Stimulated activated CD4-positive, alpha-beta T cell treated with anti-CD3 and anti-CD28 coated beads, Interleukin-12 subunit alpha, Interleukin-12 subunit beta, amount 100 ng/mL, for 24 hours (primary cell): ENCODE measurements around the gene SPECC1L.

Source experiments
- DNase-seq, 2 experiments: peaks; one replicate each; pipeline ENCODE4 v3.0.0-alpha.2; 2020; ENCODE audit warnings: low read depth in 2 of 2

SPECC1L gene

GRCh38 chr22:24400034-24400725, 129.5 kb downstream of the SPECC1L start:
- no peak for DNase-seq

DNA sequence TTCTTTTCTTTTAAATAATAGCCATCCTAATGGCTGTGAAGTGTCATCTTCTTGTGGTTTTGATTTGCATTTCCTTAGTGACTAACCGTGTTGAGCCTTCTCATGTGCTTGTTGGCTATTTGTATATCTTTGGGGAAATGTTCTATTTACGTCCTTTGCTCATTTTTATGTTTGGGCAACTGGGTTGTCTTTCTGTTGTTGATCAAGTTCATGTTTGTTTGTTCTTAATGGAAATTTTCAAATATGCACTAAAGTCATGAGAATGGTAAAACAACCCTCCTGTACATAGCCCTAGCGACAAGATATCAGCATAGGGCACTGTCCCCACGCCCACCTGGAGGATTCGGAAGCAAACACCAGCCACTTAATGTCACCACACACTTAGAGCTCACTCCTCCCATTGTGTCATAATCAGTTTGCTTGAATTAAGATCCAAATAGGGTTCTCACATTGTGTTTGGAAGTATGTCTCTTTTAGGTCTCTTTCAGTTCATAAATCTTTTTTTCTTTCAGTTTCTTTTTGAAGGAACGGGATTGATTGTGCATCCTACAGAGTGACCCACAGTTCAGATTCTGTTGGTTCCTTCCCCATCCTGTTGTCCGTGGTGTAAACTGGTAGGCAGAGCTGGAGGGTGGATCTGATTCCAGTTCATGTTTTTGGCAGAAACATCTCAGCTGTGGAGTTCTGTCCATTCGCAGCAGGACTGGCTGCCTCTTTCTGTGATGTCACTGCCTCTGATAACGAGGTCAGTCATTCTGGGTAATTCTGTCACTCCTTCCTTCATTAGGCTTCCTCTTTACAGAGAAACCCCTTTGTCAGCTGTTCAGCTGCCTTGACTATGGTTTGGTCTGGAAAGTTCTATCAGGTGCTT, 130.3 kb downstream of the SPECC1L start:
- no peak for DNase-seq

DNA sequence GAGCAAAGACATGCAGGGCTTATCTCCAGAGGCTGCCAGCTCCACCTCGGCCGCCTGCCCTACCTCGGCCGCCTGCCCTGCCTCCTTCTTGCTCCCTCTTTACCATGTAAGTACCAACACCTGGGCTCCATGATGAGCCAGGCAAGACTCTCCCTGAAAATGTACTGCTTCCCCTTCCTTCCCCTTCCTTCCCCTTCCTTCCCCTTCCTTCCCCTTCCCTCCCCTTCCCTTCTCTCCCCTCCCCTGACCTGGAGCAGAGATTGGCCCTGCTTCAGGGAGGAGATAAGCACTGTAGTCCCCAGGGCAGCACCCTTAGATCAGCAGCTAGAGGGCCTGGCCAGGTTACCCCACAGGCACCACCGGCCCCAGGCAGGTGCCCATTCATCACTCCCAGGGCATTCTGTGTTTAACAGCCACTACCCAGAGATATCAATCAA, 131.3 kb downstream of the SPECC1L start:
- DNase-seq = no peak

DNA sequence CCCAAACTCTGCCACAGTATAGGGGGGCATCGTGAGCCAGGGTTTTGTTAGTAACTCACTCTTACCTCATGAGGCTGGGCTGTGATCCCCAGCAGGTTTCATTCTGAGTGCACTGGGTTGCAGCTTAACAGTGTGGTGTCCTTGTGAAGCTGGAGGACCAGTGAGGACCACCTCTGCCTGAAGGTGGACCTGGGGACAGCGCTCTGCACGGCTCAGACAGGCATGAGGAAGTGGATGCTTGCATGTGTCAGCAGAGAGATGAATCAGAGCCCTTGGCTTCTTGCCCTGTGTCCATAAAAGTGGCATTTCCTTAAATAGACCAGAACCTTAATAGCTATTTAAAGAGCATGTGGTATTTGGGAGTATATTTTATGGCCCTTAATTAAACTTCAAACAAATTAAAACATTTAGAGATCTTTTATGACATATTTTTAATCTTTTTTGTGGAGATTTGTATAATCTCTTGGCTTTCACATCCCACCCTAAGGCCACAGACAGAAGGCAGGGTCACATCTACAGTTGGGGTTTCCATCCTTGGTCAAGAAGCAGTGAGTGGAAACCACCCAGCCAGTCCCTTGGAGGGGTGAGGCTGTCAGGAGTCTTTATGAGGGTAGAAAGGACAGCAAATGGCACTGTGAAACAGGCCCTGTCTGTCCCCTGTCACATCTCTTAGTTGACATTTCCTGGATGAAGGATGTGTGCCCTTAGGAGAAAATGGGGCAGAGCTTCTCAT, 132.0 kb downstream of the SPECC1L start:
- DNase-seq = no peak

GRCh38 chr22:24403346-24403745, 132.7 kb downstream of the SPECC1L start:
- no peak for DNase-seq

DNA sequence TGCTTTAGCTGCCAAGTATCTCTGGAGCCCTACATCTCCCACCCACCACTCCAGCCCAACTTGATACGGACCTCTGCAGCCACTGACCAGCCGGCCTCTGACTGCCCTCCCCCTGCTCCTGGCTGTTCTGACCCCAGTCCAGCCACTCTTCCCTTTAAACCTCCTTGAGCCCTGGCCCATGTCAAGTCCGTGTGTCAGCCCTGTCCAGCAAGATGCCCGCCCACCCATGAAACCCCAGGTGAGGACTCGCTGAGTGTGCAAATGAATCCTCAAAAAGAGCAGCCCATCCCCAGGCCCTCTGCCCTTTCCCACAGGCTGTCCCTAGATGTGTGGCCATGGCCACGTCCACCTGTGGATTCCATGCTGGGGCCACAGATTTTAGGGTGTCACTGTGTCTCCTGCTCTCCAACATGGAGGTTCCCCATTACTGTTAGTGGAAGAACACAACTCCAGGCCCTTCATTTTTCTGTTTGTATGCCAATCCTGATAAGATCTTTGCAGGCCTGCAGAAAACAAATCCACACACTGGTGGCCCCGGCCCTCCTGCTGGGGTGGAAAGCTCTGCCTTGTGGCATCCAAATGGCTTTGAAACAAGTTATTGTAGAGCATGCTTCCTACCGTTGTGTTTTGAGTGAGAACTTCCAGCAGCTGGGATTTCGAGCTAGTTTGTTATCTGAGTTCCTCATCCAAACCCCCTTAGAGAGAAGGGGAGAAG, 134.1 kb downstream of the SPECC1L start:
- no peak for DNase-seq

GRCh38 chr22:24405631-24406321, 135.1 kb downstream of the SPECC1L start:
- no peak for DNase-seq

DNA sequence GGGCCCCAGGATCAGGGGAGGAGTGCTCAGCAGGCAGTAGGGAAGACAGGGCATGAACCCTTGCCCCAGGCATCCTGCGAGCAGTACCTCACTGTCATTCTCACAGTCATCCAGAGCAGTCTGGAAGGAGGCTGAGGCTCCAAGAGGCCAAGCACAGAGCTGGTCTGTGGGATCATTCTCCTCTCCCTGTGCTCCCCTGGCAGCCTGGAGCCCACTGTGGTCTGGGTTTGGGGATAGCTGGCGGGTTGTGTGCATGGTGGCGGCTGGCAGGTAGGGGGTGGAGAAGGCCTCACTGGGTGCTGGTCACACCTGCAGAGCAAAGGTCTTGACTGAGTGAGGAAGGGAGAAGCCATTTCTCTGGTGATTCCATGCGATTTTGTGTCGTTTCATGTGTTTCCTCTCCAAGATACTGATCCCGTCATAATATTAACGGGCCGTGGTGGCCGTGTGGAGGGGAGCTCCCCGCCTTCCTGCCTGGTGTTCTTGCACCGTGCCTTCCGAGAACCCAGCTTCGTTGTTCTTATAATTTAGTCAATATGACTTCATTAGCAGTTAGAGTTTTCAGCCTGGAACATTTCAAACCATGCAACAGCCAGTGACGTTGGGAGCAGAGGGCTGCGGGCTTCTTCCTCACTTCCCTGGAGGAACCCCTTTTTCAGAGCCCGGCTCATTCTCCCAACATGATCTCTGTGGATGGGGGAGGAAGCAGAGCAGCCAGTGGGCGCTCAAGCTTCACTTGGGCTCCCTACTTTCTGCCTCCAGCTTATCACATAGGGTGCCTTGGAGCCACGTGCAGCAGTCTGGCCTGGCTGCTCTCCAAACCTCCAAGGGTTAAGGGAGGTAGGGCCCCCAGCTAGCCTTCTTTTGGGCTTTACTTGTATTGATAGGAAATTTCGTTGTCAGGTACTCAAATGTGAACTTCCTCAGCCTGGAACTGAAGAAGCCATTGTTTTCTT, 136.0 kb downstream of the SPECC1L start:
- no peak for DNase-seq

DNA sequence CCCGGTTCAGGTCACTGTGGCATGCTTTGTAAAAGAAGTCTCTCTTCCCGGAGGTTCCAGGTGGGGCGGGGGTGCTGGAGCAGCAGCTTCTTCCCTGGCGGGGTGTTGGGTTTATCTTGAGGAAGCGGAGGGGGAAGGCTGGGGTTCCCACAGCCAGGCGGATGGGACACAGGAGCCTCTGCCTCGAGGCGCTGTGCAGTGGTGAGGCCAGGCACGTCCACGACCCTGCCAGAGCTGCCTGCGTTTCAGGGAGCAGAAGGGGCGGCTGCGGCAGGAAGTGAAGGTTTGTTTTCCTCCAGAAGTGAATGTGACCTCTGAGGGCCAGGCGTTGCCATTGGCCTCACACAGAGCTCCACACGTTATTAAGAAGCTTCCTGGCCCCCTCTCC, 136.6 kb downstream of the SPECC1L start:
- no peak for DNase-seq

DNA sequence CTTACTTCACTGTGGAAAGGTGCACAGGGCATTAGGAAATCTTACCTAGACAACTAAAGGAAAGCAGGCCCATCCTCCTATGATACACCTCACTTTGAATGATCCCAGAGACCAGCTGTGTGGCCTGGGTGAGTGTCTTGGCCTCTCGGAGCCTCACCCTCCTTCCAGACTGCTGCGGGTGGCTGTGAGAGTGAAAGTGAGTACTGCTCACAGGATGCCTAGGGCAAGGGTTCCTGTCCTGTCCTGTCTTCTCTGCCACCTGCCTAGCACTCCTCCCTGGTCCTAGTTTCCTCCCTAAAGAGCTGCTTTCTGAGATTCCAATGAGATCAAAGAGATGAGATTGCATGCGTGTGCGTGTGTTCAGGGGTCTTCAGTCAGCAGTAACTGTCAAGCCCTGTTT, 137.3 kb downstream of the SPECC1L start:
- DNase-seq = no peak

- no peak for DNase-seq
Measured at GRCh38 chr22:24408630-24409029, 138.0 kb downstream of the SPECC1L start.

GRCh38 chr22:24409707-24410106, 139.1 kb downstream of the SPECC1L start:
- no peak for DNase-seq

DNA sequence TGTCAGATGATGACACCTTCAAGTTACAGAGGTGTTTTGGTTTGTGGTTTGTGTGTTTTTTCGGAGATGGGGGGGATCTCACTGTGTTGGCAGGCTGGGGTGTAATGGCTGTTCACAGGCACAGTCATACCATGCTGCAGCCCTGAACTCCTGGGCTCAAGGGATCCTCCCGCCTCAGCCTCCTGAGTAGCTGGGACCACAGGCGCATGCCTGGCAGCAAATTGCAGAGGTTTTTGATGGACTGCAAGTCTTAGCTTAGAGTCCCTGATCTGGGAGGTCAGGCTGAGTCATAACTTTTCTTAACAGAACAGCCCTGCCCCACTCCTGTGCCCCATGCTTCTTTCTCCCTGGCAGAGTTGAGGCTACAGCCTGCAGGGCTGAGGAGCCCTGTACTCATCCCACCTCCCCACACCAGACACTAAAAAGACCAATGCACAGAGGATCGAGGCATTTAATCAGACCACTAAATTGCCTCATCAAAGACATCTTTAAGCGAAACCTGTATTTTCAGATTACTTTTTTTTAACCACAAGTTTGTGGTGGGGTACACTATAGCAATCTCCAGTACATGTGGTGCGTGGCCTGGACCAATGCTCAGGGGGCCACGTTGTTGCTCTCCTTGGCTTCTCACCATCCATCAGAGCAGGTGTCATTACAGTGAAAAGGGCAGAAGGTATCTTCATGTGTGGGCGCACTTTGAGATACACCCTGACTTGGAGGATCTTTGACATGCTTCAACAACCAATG, 139.7 kb downstream of the SPECC1L start:
- DNase-seq = no peak

DNA sequence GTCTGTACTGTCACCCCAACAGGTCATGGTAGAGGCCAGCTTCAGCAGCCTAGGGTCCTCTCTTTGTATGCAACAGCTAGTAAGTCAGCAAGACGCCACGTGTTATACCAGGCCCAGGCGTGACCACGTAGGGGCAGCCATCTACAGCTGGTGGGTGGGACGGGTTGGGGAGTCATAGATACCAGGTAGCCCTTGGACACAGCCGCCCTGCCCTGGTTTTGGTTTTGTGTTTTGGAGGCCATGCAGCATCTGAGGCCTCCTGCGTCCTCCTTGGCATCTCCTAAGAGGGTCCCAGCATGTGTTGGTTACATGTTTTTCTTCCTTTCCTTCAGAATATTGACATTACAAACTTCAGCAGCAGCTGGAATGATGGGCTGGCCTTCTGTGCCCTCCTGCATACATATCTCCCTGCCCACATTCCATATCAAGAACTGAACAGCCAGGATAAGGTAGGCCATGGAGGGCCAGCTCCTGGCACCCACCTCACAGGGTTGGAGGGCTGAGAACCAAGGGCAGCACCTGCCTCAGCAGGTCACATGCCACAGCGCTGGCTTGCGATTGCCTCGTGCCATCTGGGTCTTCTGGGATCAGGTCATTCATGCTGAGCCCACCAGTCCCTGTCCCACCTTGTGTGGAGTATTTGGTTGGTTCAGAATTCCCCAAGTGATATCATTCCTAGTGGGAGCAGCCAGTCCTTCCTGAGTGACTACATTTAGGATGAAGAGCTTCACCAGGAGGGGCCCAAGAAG, 140.8 kb downstream of the SPECC1L start:
- no peak for DNase-seq

GRCh38 chr22:24412274-24412673, 141.6 kb downstream of the SPECC1L start:
- DNase-seq = no peak

DNA sequence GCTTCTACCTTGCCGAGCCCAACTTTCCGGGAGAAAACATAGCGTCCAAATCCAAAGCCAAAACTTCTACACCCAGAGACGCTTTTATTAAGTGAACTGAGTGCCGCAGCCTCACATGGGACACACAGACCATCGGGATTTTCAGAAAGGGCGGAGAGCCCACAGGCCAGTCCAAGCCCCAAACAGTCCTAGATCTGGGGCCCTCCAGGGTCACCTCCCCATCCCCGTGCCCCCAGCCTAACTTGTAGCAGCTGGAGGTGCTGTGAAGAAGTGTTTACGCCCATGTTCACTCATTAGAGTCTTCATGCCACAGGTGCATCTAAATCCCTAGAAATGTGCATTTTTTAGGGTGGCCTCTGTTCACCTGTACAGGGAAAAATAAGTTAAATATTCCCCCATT, 142.6 kb downstream of the SPECC1L start:
- DNase-seq = no peak

GRCh38 chr22:24413736-24414385, 143.2 kb downstream of the SPECC1L start:
- DNase-seq = no peak

DNA sequence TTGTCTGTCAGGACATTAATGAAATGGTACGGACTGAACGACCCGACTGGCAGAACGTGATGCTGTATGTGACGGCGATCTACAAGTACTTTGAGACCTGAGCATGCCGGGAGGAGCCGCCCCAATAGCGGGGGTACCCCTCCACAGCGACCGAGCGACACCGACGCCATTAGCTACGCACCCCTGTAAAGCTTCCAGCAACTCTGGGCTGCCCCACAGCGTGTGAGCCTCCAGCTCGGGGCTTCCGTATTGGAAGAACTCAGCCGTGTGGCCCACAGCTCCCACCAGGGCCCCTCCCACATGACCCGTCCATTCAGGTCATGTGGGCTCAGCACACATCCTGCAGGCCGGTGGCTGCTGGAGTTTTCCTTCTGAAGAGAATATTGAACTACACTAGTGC, 143.9 kb downstream of the SPECC1L start:
- DNase-seq = no peak
